Neuronal stem cell (in vitro differentiated cells): Measurements from ENCODE around the gene GPR171.

ENCODE experiments used
- DNase-seq: peaks from one replicate; pipeline ENCODE4 v3.0.0-alpha.2; 2013; ENCODE audit warnings: low spot score
- H2AFZ ChIP-seq: one replicate; pipeline ENCODE4 v1.6.1; 2013; ENCODE audit warnings: mild to moderate bottlenecking, low read length, inconsistent platforms
- H2AK5ac ChIP-seq: 2 replicates; pipeline ENCODE4 v1.6.1; 2013; ENCODE audit warnings: low read depth, mild to moderate bottlenecking, inconsistent platforms, low read length, moderate library complexity, mixed read lengths
- H2BK120ac ChIP-seq: 2 replicates; pipeline ENCODE4 v1.6.1; 2013; ENCODE audit warnings: low read depth, mild to moderate bottlenecking, inconsistent platforms, low read length, moderate library complexity, mixed read lengths
- H2BK12ac ChIP-seq: one replicate; pipeline ENCODE4 v1.6.1; 2013; ENCODE audit warnings: low read length, inconsistent platforms
- H2BK15ac ChIP-seq: 2 replicates; pipeline ENCODE4 v1.6.1; 2013; ENCODE audit warnings: mild to moderate bottlenecking, low read length, inconsistent platforms, mixed read lengths
- H2BK5ac ChIP-seq: one replicate; pipeline ENCODE4 v1.6.1; 2013; ENCODE audit warnings: inconsistent platforms, mild to moderate bottlenecking, low read length, moderate library complexity
- H3K14ac ChIP-seq: one replicate; pipeline ENCODE4 v1.6.1; 2013; ENCODE audit warnings: low read length, inconsistent platforms
- H3K18ac ChIP-seq: 2 replicates; pipeline ENCODE4 v1.6.1; 2013; ENCODE audit warnings: low read length, inconsistent platforms
- H3K23ac ChIP-seq: 2 replicates; pipeline ENCODE4 v1.6.1; 2013; ENCODE audit warnings: low read depth, mild to moderate bottlenecking, mixed read lengths, low read length, inconsistent platforms; ENCODE audit not compliant: poor library complexity
- H3K27ac ChIP-seq: replicated peaks from 3 replicates; pipeline ENCODE4 v1.5.1; 2013; ENCODE audit warnings: low read length, inconsistent platforms
- H3K27me3 ChIP-seq, 3 experiments: 2 replicates each; pipeline ENCODE4 v1.6.1; 2013; ENCODE audit warnings: low read length in 3 of 3, mild to moderate bottlenecking in 2 of 3, inconsistent platforms in 1 of 3, low read depth in 1 of 3, mixed read lengths in 1 of 3, moderate library complexity in 1 of 3; ENCODE audit not compliant: control insufficient read depth in 3 of 3, insufficient read depth in 3 of 3
- H3K36me3 ChIP-seq, 2 donors: replicated peaks in 1 of 2; 2 replicates each; pipeline ENCODE4 v1.6.1; 2013; ENCODE audit warnings: low read length in 2 of 2; ENCODE audit not compliant: control insufficient read depth in 2 of 2, insufficient read depth in 2 of 2
- H3K4ac ChIP-seq: 2 replicates; pipeline ENCODE4 v1.6.1; 2013; ENCODE audit warnings: inconsistent platforms, mild to moderate bottlenecking, low read length, moderate library complexity
- H3K4me1 ChIP-seq, 2 donors: 1 replicate in 1 of 2; 2 replicates in 1 of 2; pipeline ENCODE4 v1.6.1; 2013; ENCODE audit warnings: low read length in 2 of 2, low read depth in 1 of 2; ENCODE audit not compliant: control insufficient read depth in 2 of 2, insufficient read depth in 1 of 2
- H3K4me2 ChIP-seq: one replicate; pipeline ENCODE4 v1.6.1; 2013; ENCODE audit warnings: mild to moderate bottlenecking, low read length, inconsistent platforms; ENCODE audit not compliant: insufficient read depth, poor library complexity, severe bottlenecking
- H3K4me3 ChIP-seq, 2 donors: 2 replicates each; pipeline ENCODE4 v1.5.1; 2013; ENCODE audit warnings: low read length in 2 of 2, mild to moderate bottlenecking in 2 of 2, inconsistent platforms in 1 of 2, moderate library complexity in 1 of 2
- H3K79me1 ChIP-seq: one replicate; pipeline ENCODE4 v1.6.1; 2013; ENCODE audit warnings: low read depth, mild to moderate bottlenecking, inconsistent platforms, low read length, moderate library complexity
- H3K9ac ChIP-seq: one replicate; pipeline ENCODE4 v1.6.1; 2013; ENCODE audit warnings: mild to moderate bottlenecking, low read depth, low read length, inconsistent platforms; ENCODE audit not compliant: poor library complexity
- H3K9me3 ChIP-seq, 2 donors: replicated peaks in 1 of 2; 2 replicates each; pipeline versions ENCODE3 to v1.6.1; 2013; ENCODE audit warnings: low read length in 2 of 2, mild to moderate bottlenecking in 2 of 2, inconsistent platforms in 1 of 2, low read depth in 1 of 2, mixed read lengths in 1 of 2, moderate library complexity in 1 of 2; ENCODE audit not compliant: control insufficient read depth in 2 of 2, insufficient read depth in 1 of 2
- H4K8ac ChIP-seq: one replicate; pipeline ENCODE4 v1.6.1; 2013; ENCODE audit warnings: low read depth, mild to moderate bottlenecking, inconsistent platforms, low read length, moderate library complexity
- H4K91ac ChIP-seq: one replicate; pipeline ENCODE4 v1.6.1; 2013; ENCODE audit warnings: low read length, low read depth, mild to moderate bottlenecking, inconsistent platforms; ENCODE audit not compliant: poor library complexity
- WGBS, 2 donors: extraction: QIAGEN DNeasy Blood & Tissue Kit; methylation state at CpG; one replicate each; pipeline ENCODE4 v1.1.7; 2013; ENCODE audit warnings: missing lambda C conversion rate in 2 of 2, mixed read lengths in 1 of 2; ENCODE audit not compliant: insufficient read length in 2 of 2, insufficient replicate concordance in 1 of 2; ENCODE audit errors: extremely low coverage in 2 of 2; 5-methylcytosine and 5-hydroxymethylcytosine counted together

GPR171 gene

DNA sequence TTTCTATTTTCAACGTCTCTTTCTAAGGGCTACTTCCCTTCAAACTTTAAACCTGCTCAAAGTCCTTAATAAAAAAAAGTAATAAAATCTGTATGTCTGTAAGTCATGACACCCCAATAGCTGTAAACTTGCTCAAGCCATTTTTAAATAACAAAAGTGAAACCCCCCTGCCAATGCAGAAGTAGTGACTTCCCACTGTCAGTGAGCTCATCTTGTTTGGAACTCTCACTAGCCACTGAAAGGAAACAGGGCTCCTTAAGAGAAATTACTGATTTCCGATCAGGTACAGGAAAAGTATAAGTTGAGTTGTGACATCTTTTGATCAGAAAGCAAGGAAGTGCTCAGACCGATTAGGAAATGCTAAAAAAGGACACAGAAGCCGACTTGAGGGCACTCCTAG, 27.6 kb upstream of the GPR171 start:
- Histone ChIP-seq H4K91ac (no peak overlapping the region), H3K27ac (no peak overlapping the region), H3K27me3 (no peaks in the 10 kb centered on the region), H2AK5ac (no peak overlapping the region), H3K4me3 (no peak overlapping the region), H2BK15ac (no peak overlapping the region), H3K4me1 (peaks cover 0 to 8% of the 10 kb centered on the region in 2 donors), H3K36me3 (no peaks in the 10 kb centered on the region), H3K14ac (no peak overlapping the region), H3K18ac (no peak overlapping the region), H3K9me3 (no peaks in the 10 kb centered on the region), H2BK120ac (no peak overlapping the region), H2AFZ (no peak overlapping the region), H3K79me1 (no peaks in the 10 kb centered on the region), H3K4me2 (no peak overlapping the region), H2BK12ac (no peak overlapping the region), H3K23ac (no peak overlapping the region), H2BK5ac (no peak overlapping the region), H4K8ac (no peak overlapping the region), H3K4ac (no peak overlapping the region), H3K9ac (no peak overlapping the region)
- WGBS, 2 donors, result no CpG with 5 or more reads among the region's 4 CpGs
- no peak for DNase-seq

DNA sequence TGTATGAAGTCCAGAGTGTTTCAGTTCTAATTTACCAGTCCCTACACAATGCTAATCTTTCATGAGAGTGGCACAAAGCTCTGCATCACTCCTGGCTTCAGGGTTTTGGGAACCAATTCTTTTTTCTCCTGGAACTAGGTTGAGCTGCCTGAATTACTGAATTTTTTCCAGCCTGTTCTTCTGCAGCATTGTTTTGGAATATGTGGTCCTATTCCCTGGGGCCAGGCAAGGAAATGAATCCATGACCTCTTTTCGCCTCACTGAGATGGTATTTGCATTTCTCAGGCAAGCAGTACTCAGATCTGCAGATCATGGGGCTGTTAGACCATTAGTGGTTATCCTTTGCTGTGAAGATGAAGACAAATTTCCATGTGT, 25.6 kb upstream of the GPR171 start:
- no CpG with 5 or more reads among the region's 1 CpG for WGBS, 2 donors
- no peaks in the 10 kb centered on the region for H3K79me1 ChIP-seq
- no peak overlapping the region for H3K4ac ChIP-seq
- no peak for DNase-seq
- H3K9ac ChIP-seq, result no peak overlapping the region
- no peak overlapping the region for H4K91ac ChIP-seq
- no peak overlapping the region for H3K4me3 ChIP-seq
- H3K4me2 ChIP-seq, result no peak overlapping the region
- no peak overlapping the region for H2BK120ac ChIP-seq
- no peak overlapping the region for H2BK15ac ChIP-seq
- H2BK12ac ChIP-seq, result no peak overlapping the region
- no peak overlapping the region for H2AFZ ChIP-seq
- no peak overlapping the region for H3K14ac ChIP-seq
- no peaks in the 10 kb centered on the region for H3K27me3 ChIP-seq
- no peak overlapping the region for H4K8ac ChIP-seq
- H2BK5ac ChIP-seq, result no peak overlapping the region
- H3K18ac ChIP-seq, result no peak overlapping the region
- H3K27ac ChIP-seq, result no peak overlapping the region
- H3K23ac ChIP-seq, result no peak overlapping the region
- H2AK5ac ChIP-seq, result no peak overlapping the region
- H3K9me3 ChIP-seq, result no peaks in the 10 kb centered on the region
- H3K36me3 ChIP-seq, result no peaks in the 10 kb centered on the region
- H3K4me1 ChIP-seq, result peaks cover 0 to 8% of the 10 kb centered on the region in 2 donors

DNA sequence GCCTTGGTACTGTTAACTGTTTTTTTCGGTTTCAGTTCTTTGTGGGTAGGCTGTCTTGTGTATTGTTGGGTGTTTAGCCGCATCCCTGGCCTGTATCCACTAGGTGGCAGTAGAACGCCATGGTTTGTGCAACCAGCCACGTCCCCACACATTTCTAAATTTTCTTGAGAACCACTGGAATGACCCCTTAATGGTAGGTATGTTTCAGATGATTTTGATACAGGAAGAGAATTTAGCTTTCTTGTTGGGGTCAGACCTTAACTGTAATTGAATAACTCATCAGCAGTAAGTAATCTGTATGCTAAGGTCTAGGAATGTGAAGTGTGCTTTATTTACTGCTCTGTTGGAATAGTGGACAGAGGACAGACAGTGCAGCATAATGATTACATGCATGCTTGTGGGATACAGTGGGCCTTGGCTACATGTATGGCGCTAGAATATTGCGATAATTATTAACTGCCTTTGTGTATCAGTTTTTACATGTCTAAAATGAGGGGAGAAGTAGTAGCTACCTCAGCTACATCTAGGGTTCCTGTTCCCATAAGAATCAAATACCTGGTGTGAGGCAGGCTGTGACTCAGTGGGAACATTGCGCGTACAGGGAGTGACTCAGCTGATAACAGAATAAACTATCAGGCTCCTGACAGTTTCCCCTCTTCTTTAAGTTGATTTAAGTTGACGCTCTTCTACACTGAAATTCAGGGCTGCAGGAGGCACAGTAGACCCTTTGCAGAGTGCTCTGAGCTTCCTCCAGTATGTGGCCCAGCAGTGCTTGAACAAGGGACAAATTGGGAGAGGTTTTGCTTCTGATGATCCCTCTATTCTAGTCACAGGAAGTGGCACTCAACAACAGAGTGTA, 25.0 kb upstream of the GPR171 start:
- Histone ChIP-seq H4K8ac (no peak overlapping the region), H2BK12ac (no peak overlapping the region), H3K4ac (no peak overlapping the region), H3K23ac (no peak overlapping the region), H3K27ac (no peak overlapping the region), H2BK5ac (no peak overlapping the region), H2AFZ (peak overlapping the region; percentile 46), H4K91ac (no peak overlapping the region), H3K9ac (no peak overlapping the region), H3K4me2 (no peak overlapping the region), H3K9me3 (no peaks in the 10 kb centered on the region), H3K4me3 (no peak overlapping the region), H3K27me3 (no peaks in the 10 kb centered on the region), H3K18ac (no peak overlapping the region), H2AK5ac (no peak overlapping the region), H3K14ac (no peak overlapping the region), H3K36me3 (no peaks in the 10 kb centered on the region), H2BK15ac (no peak overlapping the region), H3K79me1 (no peaks in the 10 kb centered on the region), H2BK120ac (no peak overlapping the region), H3K4me1 (peaks cover 0 to 8% of the 10 kb centered on the region in 2 donors)
- peak; percentile 79 for DNase-seq
- no CpG with 5 or more reads among the region's 9 CpGs for WGBS, 2 donors

DNA sequence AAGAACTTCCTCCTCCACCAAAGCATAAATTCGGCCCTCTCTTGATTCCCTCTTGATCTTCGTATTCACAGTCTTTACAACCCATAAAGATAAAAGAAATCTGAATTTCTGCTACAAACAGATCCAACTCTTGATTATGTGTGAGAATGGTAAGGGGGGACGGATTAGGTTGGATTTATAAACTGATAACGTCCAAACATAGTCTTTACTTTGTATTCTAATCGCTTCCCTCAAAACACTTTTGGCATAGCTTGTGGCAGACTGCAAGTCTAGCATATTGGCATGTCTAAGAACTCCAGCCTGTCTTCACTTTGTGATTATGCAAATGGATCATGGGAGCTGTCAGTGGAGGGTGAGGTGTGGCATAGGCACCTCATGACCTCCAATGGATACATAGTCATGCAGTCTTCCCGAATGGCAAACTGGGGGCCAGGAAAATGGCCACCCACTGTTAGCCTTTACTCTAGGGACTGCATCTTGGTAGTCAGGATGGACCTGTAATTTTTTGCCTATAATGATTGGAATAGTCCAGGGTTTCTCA, 24.3 kb upstream of the GPR171 start:
- DNase-seq, result no peak
- no peak overlapping the region for H2AK5ac ChIP-seq
- peak overlapping the region; percentile 46 for H2AFZ ChIP-seq
- no peak overlapping the region for H3K4ac ChIP-seq
- H2BK120ac ChIP-seq, result no peak overlapping the region
- H3K79me1 ChIP-seq, result no peaks in the 10 kb centered on the region
- H4K91ac ChIP-seq, result no peak overlapping the region
- no peak overlapping the region for H3K4me2 ChIP-seq
- no peak overlapping the region for H3K4me3 ChIP-seq
- H3K18ac ChIP-seq, result no peak overlapping the region
- H3K36me3 ChIP-seq, result no peaks in the 10 kb centered on the region
- no CpG with 5 or more reads among the region's 6 CpGs for WGBS, 2 donors
- no peak overlapping the region for H4K8ac ChIP-seq
- H3K27me3 ChIP-seq, result no peaks in the 10 kb centered on the region
- no peak overlapping the region for H3K14ac ChIP-seq
- H2BK5ac ChIP-seq, result no peak overlapping the region
- H2BK12ac ChIP-seq, result no peak overlapping the region
- H3K9ac ChIP-seq, result no peak overlapping the region
- H3K4me1 ChIP-seq, result peaks cover 0 to 8% of the 10 kb centered on the region in 2 donors
- H3K27ac ChIP-seq, result no peak overlapping the region
- H3K9me3 ChIP-seq, result no peaks in the 10 kb centered on the region
- H2BK15ac ChIP-seq, result no peak overlapping the region
- H3K23ac ChIP-seq, result no peak overlapping the region
